Astrocyte (in vitro differentiated cells and primary cell): ENCODE measurements around the gene SLC66A1.

ENCODE experiments used
- EZH2 ChIP-seq: IDR thresholded peaks from 2 replicates; pipeline ENCODE4 v1.6.1; 2012; ENCODE audit warnings: mild to moderate bottlenecking, low read length, inconsistent platforms; ENCODE audit not compliant: insufficient read depth
- TF ChIP-seq, protein P1 (sequence below): IDR thresholded peaks from 2 replicates; pipeline ENCODE4 v1.5.1; 2011; ENCODE audit warnings: low read depth, mild to moderate bottlenecking, inconsistent platforms, low read length, moderate library complexity; ENCODE audit not compliant: insufficient read depth

DNA sequence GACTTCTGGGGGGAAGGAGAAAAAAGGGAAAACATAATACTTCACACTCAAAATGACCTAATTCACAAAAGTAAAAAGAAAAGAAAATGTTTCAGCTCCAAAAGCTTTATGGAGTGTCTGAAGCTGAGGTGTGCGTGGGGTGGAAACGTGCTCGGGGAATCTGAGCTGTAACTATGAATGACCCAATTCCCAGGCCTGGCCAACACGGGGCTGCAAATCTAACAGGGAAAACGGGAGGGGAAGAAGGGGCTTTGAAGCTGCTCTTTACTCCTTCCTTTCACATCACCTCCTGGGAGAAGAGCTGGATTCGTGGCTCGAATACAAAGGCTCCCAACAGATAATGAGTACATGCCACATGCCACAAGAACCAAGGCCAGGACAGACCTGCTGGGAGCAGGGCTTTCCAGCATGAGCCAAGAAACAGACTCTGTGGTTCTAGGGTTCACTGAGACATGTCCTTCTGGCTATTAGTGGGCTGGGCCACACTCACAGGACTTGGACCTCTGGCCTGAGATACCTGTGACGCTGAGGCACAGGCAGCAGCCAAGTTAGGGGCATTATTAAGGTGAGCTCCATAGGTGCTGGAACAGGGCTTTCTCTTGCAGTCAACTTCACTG is 51.5 kb downstream of the SLC66A1 start:
- TF ChIP-seq, protein P1, sequence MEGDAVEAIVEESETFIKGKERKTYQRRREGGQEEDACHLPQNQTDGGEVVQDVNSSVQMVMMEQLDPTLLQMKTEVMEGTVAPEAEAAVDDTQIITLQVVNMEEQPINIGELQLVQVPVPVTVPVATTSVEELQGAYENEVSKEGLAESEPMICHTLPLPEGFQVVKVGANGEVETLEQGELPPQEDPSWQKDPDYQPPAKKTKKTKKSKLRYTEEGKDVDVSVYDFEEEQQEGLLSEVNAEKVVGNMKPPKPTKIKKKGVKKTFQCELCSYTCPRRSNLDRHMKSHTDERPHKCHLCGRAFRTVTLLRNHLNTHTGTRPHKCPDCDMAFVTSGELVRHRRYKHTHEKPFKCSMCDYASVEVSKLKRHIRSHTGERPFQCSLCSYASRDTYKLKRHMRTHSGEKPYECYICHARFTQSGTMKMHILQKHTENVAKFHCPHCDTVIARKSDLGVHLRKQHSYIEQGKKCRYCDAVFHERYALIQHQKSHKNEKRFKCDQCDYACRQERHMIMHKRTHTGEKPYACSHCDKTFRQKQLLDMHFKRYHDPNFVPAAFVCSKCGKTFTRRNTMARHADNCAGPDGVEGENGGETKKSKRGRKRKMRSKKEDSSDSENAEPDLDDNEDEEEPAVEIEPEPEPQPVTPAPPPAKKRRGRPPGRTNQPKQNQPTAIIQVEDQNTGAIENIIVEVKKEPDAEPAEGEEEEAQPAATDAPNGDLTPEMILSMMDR: no peak
- no peak for TF ChIP-seq EZH2
